NT2/D1 (cell line): ENCODE results near the gene POU2F3.

Source experiments
- DNase-seq: peaks from one replicate; pipeline ENCODE4 v3.0.0-alpha.2; 2011; ENCODE audit warnings: low read depth, low spot score
- H3K27me3 ChIP-seq: 2 replicates; pipeline ENCODE4 v1.6.0; 2011; ENCODE audit warnings: mild to moderate bottlenecking; ENCODE audit not compliant: insufficient read length, insufficient read depth
- H3K36me3 ChIP-seq: 2 replicates; pipeline ENCODE4 v1.6.1; 2011; ENCODE audit warnings: mild to moderate bottlenecking, low read length, mixed read lengths; ENCODE audit not compliant: insufficient read depth, insufficient read length
- H3K4me1 ChIP-seq: 2 replicates; pipeline ENCODE4 v1.5.1; 2011; ENCODE audit not compliant: insufficient read depth, insufficient read length
- H3K4me3 ChIP-seq: 2 replicates; pipeline ENCODE4 v1.5.1; 2011; ENCODE audit warnings: low read depth; ENCODE audit not compliant: insufficient read length
- H3K9ac ChIP-seq: 2 replicates; pipeline ENCODE4 v1.6.0; 2011; ENCODE audit warnings: low read depth; ENCODE audit not compliant: insufficient read length
- H3K9me3 ChIP-seq: 2 replicates; pipeline ENCODE4 v1.5.1; 2011; ENCODE audit warnings: mild to moderate bottlenecking, low read length; ENCODE audit not compliant: insufficient read depth
- SUZ12 ChIP-seq: IDR thresholded peaks from 2 replicates; pipeline ENCODE4 v1.6.1; 2011; ENCODE audit not compliant: insufficient read length, insufficient read depth; ENCODE audit errors: extremely low read depth
- YY1 ChIP-seq: IDR thresholded peaks from 2 replicates; pipeline ENCODE4 v1.6.1; 2011; ENCODE audit not compliant: insufficient read length, insufficient read depth
- ZNF274 ChIP-seq: IDR thresholded peaks from 2 replicates; pipeline ENCODE4 v1.6.1; 2011; ENCODE audit warnings: mild to moderate bottlenecking, low read depth, low read length

Gene POU2F3

DNA sequence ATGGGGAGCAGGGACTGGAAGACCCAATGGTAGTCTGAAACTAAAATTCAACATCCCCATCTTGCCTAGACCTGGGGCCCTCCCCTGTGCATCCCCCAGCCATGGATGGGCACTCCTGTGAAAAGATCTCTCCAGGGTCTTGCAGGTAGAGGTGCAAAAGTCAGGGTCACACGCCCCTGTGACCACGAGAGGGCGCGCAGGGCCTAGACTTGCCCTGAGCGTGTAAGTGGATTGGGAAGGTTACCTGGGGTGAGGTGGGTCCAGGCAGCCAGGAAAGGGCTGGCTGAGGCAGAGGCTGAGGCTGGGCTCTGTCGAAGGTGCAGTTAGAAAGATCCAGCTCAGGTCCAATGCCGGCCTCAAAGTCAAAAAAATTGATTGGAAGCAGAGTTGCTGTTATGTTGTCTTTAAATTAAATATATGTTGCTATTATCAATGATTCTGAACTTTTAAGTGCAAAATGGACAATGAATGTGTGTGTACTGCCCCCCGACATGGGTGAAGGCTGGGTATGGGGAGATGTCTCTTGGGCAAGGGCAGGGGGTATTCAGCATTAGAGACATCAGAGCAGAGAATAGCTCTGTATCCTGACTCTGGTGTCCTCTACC lies 4.8 kb upstream of the POU2F3 start:
- Histone ChIP-seq H3K27me3 (peaks cover 11% of the 10 kb centered on the region), H3K4me1 (no peaks in the 10 kb centered on the region), H3K36me3 (no peaks in the 10 kb centered on the region), H3K9ac (no peak overlapping the region), H3K9me3 (no peaks in the 10 kb centered on the region), H3K4me3 (no peak overlapping the region)
- DNase-seq = peak; percentile 81
- TF ChIP-seq ZNF274 (no peak), SUZ12 (no peak), YY1 (no peak)

DNA sequence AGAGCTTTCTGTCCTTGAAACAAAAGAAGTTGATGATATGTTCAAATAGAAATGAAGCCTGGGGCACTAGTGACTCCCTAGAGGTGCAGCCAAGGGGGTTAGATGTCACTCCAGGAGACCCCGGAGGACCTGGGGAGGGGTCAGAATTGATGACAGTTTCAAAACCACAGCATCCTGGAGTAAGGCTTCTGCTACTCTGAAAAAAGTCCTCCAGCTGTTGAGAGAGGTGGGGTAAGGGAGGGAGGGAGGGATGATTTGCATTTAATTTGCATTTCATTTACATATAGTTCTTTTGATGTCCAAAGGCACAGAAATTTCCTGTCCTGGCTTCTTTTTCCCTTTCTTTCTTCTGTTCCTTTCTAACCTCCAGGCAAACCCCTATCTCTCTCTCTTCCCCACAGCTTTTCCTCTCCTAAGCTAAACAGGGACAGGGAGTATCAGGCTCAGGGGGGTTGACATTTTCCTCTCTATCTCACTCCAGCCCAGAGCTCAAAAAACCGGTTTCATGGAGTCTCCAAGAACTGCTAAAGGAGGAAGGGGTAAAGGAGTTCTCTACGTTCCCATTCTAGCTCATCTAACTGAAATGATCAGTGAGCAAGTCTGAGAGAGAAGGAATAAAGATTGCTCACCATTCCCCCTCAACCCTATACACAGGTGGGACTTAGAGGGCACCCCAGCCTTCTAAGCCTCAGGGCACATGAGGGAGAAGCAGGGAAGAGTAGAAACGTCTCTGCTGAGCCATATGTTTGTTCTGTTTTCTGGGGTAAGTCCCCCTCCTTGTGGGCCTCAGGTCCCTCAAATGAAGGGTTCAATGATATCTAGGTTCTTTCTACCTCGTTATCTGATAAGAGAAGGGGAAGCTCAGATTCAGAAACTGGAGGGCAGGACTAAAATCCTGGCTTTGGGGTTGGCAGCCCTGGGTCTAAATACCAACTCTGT lies 3.5 kb upstream of the POU2F3 start:
- no peak overlapping the region for H3K9ac ChIP-seq
- H3K4me3 ChIP-seq = no peak overlapping the region
- H3K27me3 ChIP-seq = peaks cover 21% of the 10 kb centered on the region
- H3K4me1 ChIP-seq = no peaks in the 10 kb centered on the region
- TF ChIP-seq SUZ12 = no peak
- TF ChIP-seq ZNF274 = no peak
- TF ChIP-seq YY1 = no peak
- no peaks in the 10 kb centered on the region for H3K36me3 ChIP-seq
- peak; percentile 39 for DNase-seq
- no peaks in the 10 kb centered on the region for H3K9me3 ChIP-seq

DNA sequence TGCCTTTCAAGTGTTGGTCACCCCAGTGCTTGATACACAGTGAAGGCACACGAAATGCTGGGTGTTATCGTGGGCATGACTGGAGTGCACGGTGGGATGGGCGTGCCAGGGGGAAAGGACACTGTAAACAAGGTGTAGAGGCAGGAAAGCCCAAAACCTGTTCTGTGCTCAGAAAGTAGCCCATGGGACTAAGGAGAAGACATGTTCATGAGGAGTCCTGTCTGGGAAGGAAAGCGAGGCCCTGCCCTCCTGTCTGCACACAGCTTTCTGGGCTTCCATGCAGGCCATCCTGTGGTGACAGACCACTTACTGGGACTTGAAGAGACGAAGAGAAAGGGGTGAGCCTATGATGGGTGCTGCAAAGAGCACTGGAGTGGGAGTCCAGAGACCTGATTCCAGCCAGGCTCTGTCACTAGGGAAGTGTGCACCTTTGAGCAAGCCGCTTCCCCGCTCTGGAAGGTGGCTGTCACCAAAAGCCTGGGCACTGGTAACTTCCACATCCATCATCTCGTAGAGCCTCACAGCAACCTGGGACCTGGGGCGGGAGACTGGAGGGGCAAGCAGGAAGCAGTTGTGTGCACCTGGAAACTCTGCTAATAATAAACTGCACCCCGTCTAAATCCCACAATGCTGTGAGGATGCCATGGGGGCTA lies 846 bp upstream of the POU2F3 start:
- no peaks in the 10 kb centered on the region for H3K9me3 ChIP-seq
- no peaks in the 10 kb centered on the region for H3K36me3 ChIP-seq
- no peak for DNase-seq
- H3K4me1 ChIP-seq = no peaks in the 10 kb centered on the region
- no peak overlapping the region for H3K4me3 ChIP-seq
- H3K9ac ChIP-seq = no peak overlapping the region
- H3K27me3 ChIP-seq = peaks cover 29% of the 10 kb centered on the region
- no peak for TF ChIP-seq SUZ12
- no peak for TF ChIP-seq ZNF274
- no peak for TF ChIP-seq YY1

DNA sequence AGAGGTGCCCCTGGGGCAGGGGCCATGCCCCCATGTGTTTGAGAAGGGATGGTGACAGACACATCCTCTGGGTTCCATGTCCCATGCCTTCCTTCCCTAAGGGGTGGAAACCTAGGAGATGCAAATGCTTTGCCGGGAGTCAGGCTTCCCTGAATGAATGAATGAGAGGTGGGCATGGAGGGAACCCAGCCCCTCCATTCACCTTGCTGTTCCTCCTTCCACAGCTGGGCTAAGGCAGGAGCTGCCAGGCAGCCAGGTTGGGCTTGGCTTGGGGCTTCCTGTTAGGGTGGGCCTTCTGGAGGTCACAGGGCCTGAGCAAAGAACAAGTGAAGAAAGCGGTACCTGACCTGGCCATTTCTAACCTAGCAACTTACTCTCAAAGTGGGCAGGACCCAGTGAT lies 926 bp downstream of the POU2F3 start:
- no peaks in the 10 kb centered on the region for H3K36me3 ChIP-seq
- H3K4me3 ChIP-seq = peak overlapping the region; percentile 36
- no peak overlapping the region for H3K9ac ChIP-seq
- peaks cover 7% of the 10 kb centered on the region for H3K4me1 ChIP-seq
- TF ChIP-seq YY1 (no peak), ZNF274 (no peak), SUZ12 (no peak)
- no peaks in the 10 kb centered on the region for H3K9me3 ChIP-seq
- no peak for DNase-seq
- peaks cover 29% of the 10 kb centered on the region for H3K27me3 ChIP-seq

DNA sequence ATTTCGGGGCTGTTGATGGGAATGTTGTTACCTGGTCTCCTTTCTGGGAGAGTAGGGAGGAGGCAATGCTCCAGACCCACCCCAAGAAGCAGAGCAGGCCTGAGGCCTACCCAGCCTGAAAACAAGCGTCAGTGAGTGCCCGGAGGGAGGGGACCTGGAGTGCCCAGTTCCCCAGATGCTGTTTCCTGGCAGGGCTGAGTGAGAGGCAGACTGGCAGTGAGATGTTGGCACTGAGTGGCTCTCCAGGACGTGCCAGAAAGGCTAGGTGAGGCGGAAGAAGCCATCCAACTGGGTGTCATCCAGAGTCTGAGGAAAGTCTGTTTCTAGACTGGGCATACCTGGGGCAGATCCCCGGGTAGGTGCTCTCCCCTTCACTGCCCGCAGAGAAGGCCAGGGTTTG lies 1.3 kb downstream of the POU2F3 start:
- TF ChIP-seq SUZ12 = no peak
- no peak for TF ChIP-seq YY1
- TF ChIP-seq ZNF274 = no peak
- Histone ChIP-seq H3K4me3 (no peak overlapping the region), H3K36me3 (no peaks in the 10 kb centered on the region), H3K9ac (no peak overlapping the region), H3K4me1 (peaks cover 7% of the 10 kb centered on the region), H3K9me3 (no peaks in the 10 kb centered on the region), H3K27me3 (peaks cover 29% of the 10 kb centered on the region)
- DNase-seq = no peak

DNA sequence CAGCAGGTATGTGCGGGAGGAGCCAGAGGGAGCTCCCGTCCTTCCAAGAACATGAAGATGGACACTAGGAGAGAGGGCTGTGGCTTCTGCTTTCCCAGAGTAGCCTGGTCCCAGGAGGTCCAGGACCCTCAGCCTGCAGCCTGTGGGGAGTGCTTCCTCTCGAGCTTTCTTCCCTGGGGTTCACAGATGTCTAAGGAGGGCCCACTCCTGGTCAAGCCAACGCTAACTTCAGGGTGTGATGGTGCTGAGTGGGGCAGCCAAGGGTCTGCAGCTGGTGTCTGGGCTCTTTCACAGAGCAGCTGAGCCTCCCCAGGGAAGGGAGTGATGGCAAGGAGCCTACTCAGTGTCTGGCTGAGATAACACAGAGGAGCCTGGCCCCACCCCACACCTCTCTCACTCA lies 3.3 kb downstream of the POU2F3 start:
- no peak overlapping the region for H3K9ac ChIP-seq
- peaks cover 29% of the 10 kb centered on the region for H3K27me3 ChIP-seq
- DNase-seq = no peak
- no peaks in the 10 kb centered on the region for H3K9me3 ChIP-seq
- no peaks in the 10 kb centered on the region for H3K36me3 ChIP-seq
- TF ChIP-seq ZNF274 = no peak
- H3K4me1 ChIP-seq = peaks cover 7% of the 10 kb centered on the region
- H3K4me3 ChIP-seq = no peak overlapping the region
